ENCODE results near the gene PRAMEF14. TPM values are rescaled to one million over a fixed set of nuclear protein-coding genes. Genes with fewer than 3 reads are reported as not detected.
"Not testable (repeated sequence)": the region's sequence is repeated elsewhere in the genome, so short reads cannot be mapped to it uniquely, and the experiment has no call there.

The PRAMEF14 gene
- total RNA-seq, 2 donors from 2014 or later = not detected

GRCh38 chr1:13297216-13297931 is 49.6 kb downstream of the PRAMEF14 start:
- ATAC-seq; intact Hi-C loops (cut with DNase I, micrococcal nuclease); DNase-seq: not testable (repeated sequence)

Other genes with a start within 250 kb of the PRAMEF14 start
- not detected for gene HNRNPCL2, start 230.3 kb downstream of the PRAMEF14 start, total RNA-seq
- gene PRAMEF26, start 191.1 kb downstream of the PRAMEF14 start, total RNA-seq = not detected
- not detected for gene HNRNPCL4, start 181.5 kb downstream of the PRAMEF14 start, total RNA-seq
- not detected for gene PRAMEF9, start 175.3 kb downstream of the PRAMEF14 start, total RNA-seq
- not detected for gene PRAMEF13, start 145.7 kb downstream of the PRAMEF14 start, total RNA-seq
- not detected for gene PRAMEF18, start 121.0 kb downstream of the PRAMEF14 start, total RNA-seq
- gene PRAMEF5, start 92.9 kb downstream of the PRAMEF14 start, total RNA-seq = not detected
- not detected for gene PRAMEF8, start 62.0 kb downstream of the PRAMEF14 start, total RNA-seq
- gene PRAMEF33, start 43.6 kb downstream of the PRAMEF14 start, total RNA-seq = not detected
- gene PRAMEF15, start 31.6 kb downstream of the PRAMEF14 start, total RNA-seq = not detected
- not detected for gene PRAMEF19, start 24.8 kb upstream of the PRAMEF14 start, total RNA-seq
- not detected for gene PRAMEF17, start 42.5 kb upstream of the PRAMEF14 start, total RNA-seq
- gene PRAMEF20, start 63.3 kb upstream of the PRAMEF14 start, total RNA-seq = not detected
- gene LRRC38, start 166.9 kb upstream of the PRAMEF14 start, total RNA-seq = not detected
- 1 to 10 TPM; 4.1 to 4.2 TPM for gene PDPN, start 236.7 kb upstream of the PRAMEF14 start, total RNA-seq

All from left colon (tissue), 2 donors.